H1 (cell line): ENCODE data around the gene DLG1. TPM values are rescaled to one million over a fixed set of nuclear protein-coding genes. Genes with fewer than 3 reads are reported as not detected.
A peak's percentile ranks its signal among the peaks of the same experiment; 100 is the strongest.

Experiments used
- CTCF ChIA-PET: fragments of 300-600 bp; sonication (Branson Sonifier 250); formaldehyde crosslinking; loops from one replicate; lab custom pipeline; 2021; ENCODE audit not compliant: partially characterized antibody; lab: Charles Lee
- POLR2A ChIA-PET: fragments of 300-600 bp; sonication (Branson Sonifier 250); formaldehyde crosslinking; loops from one replicate; lab custom pipeline; 2021; ENCODE audit warnings: inconsistent platforms; ENCODE audit not compliant: partially characterized antibody; lab: Charles Lee
- DNase-seq, 2 experiments: peaks; one replicate each; pipeline versions ENCODE4 v3.0.0 to v3.0.0-alpha.2; 2010 to 2022; ENCODE audit warnings: low spot score in 2 of 2, low read depth in 1 of 2, mixed read lengths in 1 of 2
- FAIRE-seq: peaks from 2 replicates; lab custom pipeline; 2011; peaks lifted over from hg19 to GRCh38; lab: Jason Lieb, UNC
- H2AFZ ChIP-seq: 2 replicates; pipeline ENCODE4 v1.8.1; 2012; ENCODE audit warnings: low read length, inconsistent platforms
- H2AK5ac ChIP-seq: 2 replicates; pipeline ENCODE4 v1.6.1; 2013; ENCODE audit warnings: low read depth, low read length
- H2BK120ac ChIP-seq: replicated peaks from 2 replicates; pipeline ENCODE3; 2013; ENCODE audit warnings: low read depth, low read length, inconsistent platforms
- H2BK12ac ChIP-seq: 2 replicates; pipeline ENCODE4 v1.6.1; 2013; ENCODE audit warnings: low read depth, low read length
- H2BK15ac ChIP-seq: 2 replicates; pipeline ENCODE4 v1.6.1; 2013; ENCODE audit warnings: low read length
- H2BK20ac ChIP-seq: 2 replicates; pipeline ENCODE4 v1.6.1; 2013; ENCODE audit warnings: low read length
- H2BK5ac ChIP-seq: 2 replicates; pipeline ENCODE4 v1.6.1; 2013; ENCODE audit warnings: low read depth, low read length
- H3K14ac ChIP-seq: 2 replicates; pipeline ENCODE4 v1.6.1; 2013; ENCODE audit warnings: inconsistent platforms; ENCODE audit not compliant: insufficient read length
- H3K18ac ChIP-seq: 2 replicates; pipeline ENCODE4 v1.6.1; 2013; ENCODE audit warnings: low read length; ENCODE audit errors: extremely low read depth
- H3K23ac ChIP-seq: 2 replicates; pipeline ENCODE4 v1.6.1; 2013; ENCODE audit warnings: inconsistent platforms; ENCODE audit not compliant: insufficient read length
- H3K23me2 ChIP-seq: 2 replicates; pipeline ENCODE4 v1.6.1; 2013; ENCODE audit warnings: low read depth, low read length
- H3K27ac ChIP-seq: 2 replicates; pipeline ENCODE4 v1.6.1; 2011; ENCODE audit warnings: low read depth, low read length, inconsistent platforms
- H3K27me3 ChIP-seq, 4 experiments: replicated peaks in 1 of 4; 1 replicate in 1 of 4; 2 replicates in 3 of 4; pipeline versions ENCODE4 v1.6.1 to v1.8.1; 2011 to 2013; ENCODE audit warnings: low read length in 3 of 4, mild to moderate bottlenecking in 3 of 4, inconsistent platforms in 2 of 4, mixed read lengths in 2 of 4, moderate library complexity in 1 of 4; ENCODE audit not compliant: control insufficient read depth in 3 of 4, insufficient read depth in 3 of 4; ENCODE audit errors: extremely low read depth in 1 of 4
- H3K36me3 ChIP-seq, 4 experiments: 2 replicates each; pipeline versions ENCODE4 v1.6.1 to v1.8.1; 2011 to 2013; ENCODE audit warnings: mild to moderate bottlenecking in 4 of 4, low read length in 3 of 4, moderate library complexity in 2 of 4, control low read depth in 1 of 4, inconsistent platforms in 1 of 4; ENCODE audit not compliant: insufficient read depth in 4 of 4, control insufficient read depth in 2 of 4
- H3K4ac ChIP-seq: replicated peaks from 2 replicates; pipeline ENCODE3; 2013; ENCODE audit warnings: low read length, low read depth, mixed read lengths, inconsistent platforms; ENCODE audit not compliant: insufficient read length
- H3K4me1 ChIP-seq, 4 experiments: replicated peaks in 1 of 4; 1 replicate in 1 of 4; 2 replicates in 3 of 4; pipeline versions ENCODE4 v1.6.1 to v1.8.1; 2011 to 2013; ENCODE audit warnings: low read length in 3 of 4, inconsistent platforms in 2 of 4, mixed read lengths in 1 of 4; ENCODE audit not compliant: insufficient read depth in 4 of 4, control insufficient read depth in 3 of 4
- H3K4me2 ChIP-seq, 2 experiments: 2 replicates each; pipeline versions ENCODE4 v1.6.1 to v1.8.1; 2011 to 2013; ENCODE audit warnings: low read depth in 2 of 2, low read length in 2 of 2, control low read depth in 1 of 2, inconsistent platforms in 1 of 2, mild to moderate bottlenecking in 1 of 2; ENCODE audit not compliant: insufficient read depth in 1 of 2
- H3K4me3 ChIP-seq, 4 experiments: fragments of 200-600, 300-600 bp in 1 of 4; sonication (generic), shearing (Covaris generic), sonication (Bioruptor Twin) in 1 of 4; 2 replicates each; pipeline versions ENCODE4 v1.5.1 to v1.8.1; 2011 to 2016; ENCODE audit warnings: low read length in 4 of 4, low read depth in 3 of 4, control low read depth in 2 of 4, inconsistent platforms in 2 of 4, mild to moderate bottlenecking in 2 of 4, mixed read lengths in 1 of 4, moderate library complexity in 1 of 4; ENCODE audit not compliant: insufficient read depth in 2 of 4; ENCODE audit errors: extremely low read depth in 1 of 4
- H3K56ac ChIP-seq: replicated peaks from 2 replicates; pipeline ENCODE3; 2013; ENCODE audit warnings: low read depth, mild to moderate bottlenecking, mixed read lengths, low read length, inconsistent platforms; ENCODE audit not compliant: insufficient read length
- H3K79me1 ChIP-seq: 2 replicates; pipeline ENCODE4 v1.6.1; 2013; ENCODE audit warnings: low read depth, low read length, control low read depth
- H3K79me2 ChIP-seq, 2 experiments: 2 replicates each; pipeline versions ENCODE4 v1.6.1 to v1.8.1; 2012 to 2013; ENCODE audit warnings: low read length in 2 of 2, mild to moderate bottlenecking in 2 of 2, inconsistent platforms in 1 of 2; ENCODE audit not compliant: insufficient read depth in 2 of 2, control insufficient read depth in 1 of 2
- H3K9ac ChIP-seq, 4 experiments: replicated peaks in 1 of 4; 1 replicate in 1 of 4; 2 replicates in 3 of 4; pipeline versions ENCODE4 v1.6.1 to v1.8.1; 2011 to 2013; ENCODE audit warnings: low read depth in 3 of 4, low read length in 3 of 4, control low read depth in 2 of 4, mild to moderate bottlenecking in 2 of 4, moderate library complexity in 2 of 4, inconsistent platforms in 1 of 4; ENCODE audit errors: extremely low read depth in 1 of 4
- H3K9me3 ChIP-seq, 2 experiments: 2 replicates each; pipeline versions ENCODE4 v1.6.1 to v1.8.1; 2012 to 2013; ENCODE audit warnings: mild to moderate bottlenecking in 2 of 2, moderate library complexity in 2 of 2, control low read depth in 1 of 2, inconsistent platforms in 1 of 2, low read depth in 1 of 2, low read length in 1 of 2, mixed read lengths in 1 of 2; ENCODE audit not compliant: insufficient read depth in 2 of 2
- H4K20me1 ChIP-seq, 2 experiments: replicated peaks in 1 of 2; 2 replicates each; pipeline versions ENCODE3 to v1.8.1; 2011 to 2013; ENCODE audit warnings: inconsistent platforms in 2 of 2, low read length in 2 of 2, mild to moderate bottlenecking in 1 of 2; ENCODE audit not compliant: insufficient read depth in 2 of 2, control insufficient read depth in 1 of 2
- H4K5ac ChIP-seq: 2 replicates; pipeline ENCODE4 v1.6.1; 2013; ENCODE audit warnings: low read length, low read depth, mixed read lengths, inconsistent platforms; ENCODE audit not compliant: insufficient read length
- H4K8ac ChIP-seq: 2 replicates; pipeline ENCODE4 v1.8.0; 2013; ENCODE audit warnings: mild to moderate bottlenecking, moderate library complexity, low read length, inconsistent platforms; ENCODE audit not compliant: insufficient read depth; ENCODE audit errors: extremely low read depth
- H4K91ac ChIP-seq: replicated peaks from 2 replicates; pipeline ENCODE3; 2013; ENCODE audit warnings: low read length, mixed read lengths, inconsistent platforms; ENCODE audit not compliant: insufficient read length
- CHD2 ChIP-seq: IDR thresholded peaks from 2 replicates; pipeline ENCODE4 v1.6.1; 2012; ENCODE audit warnings: low read length, improper control_type of control experiment
- CTCF ChIP-seq, 3 experiments: IDR thresholded peaks; 1 replicate in 2 of 3; 2 replicates in 1 of 3; pipeline versions ENCODE4 v1.5.1 to v1.6.1; 2011; ENCODE audit warnings: low read length in 3 of 3, mild to moderate bottlenecking in 3 of 3, inconsistent platforms in 2 of 3, low read depth in 1 of 3, moderate library complexity in 1 of 3; ENCODE audit not compliant: insufficient read depth in 1 of 3; ENCODE audit errors: control extremely low read depth in 1 of 3
- EZH2 ChIP-seq: fragments of 200-600 bp; sonication (generic); IDR thresholded peaks from 2 replicates; pipeline ENCODE4 v1.7.1; 2012; ENCODE audit warnings: low read depth, mild to moderate bottlenecking, moderate library complexity, low read length, inconsistent platforms; ENCODE audit not compliant: severe bottlenecking
- GABPA ChIP-seq: IDR thresholded peaks from 2 replicates; pipeline ENCODE4 v1.6.1; 2011; ENCODE audit warnings: mild to moderate bottlenecking, low read length, moderate library complexity, borderline replicate concordance; ENCODE audit not compliant: insufficient read depth
- RNF2 ChIP-seq: fragments of 200-900, 300-1000 bp; sonication (generic); IDR thresholded peaks from 2 replicates; pipeline ENCODE4 v1.7.1; 2016; ENCODE audit warnings: borderline replicate concordance, low read depth, mild to moderate bottlenecking, antibody characterized with exemption, low read length; ENCODE audit not compliant: poor library complexity, severe bottlenecking; ENCODE audit errors: missing control alignments
- TAF7 ChIP-seq: optimal IDR thresholded peaks from 2 replicates; pipeline ENCODE3; 2011; ENCODE audit warnings: low read depth, mild to moderate bottlenecking, inconsistent platforms, low read length, moderate library complexity, borderline replicate concordance
- WGBS, 2 experiments: shearing (Covaris generic) in 1 of 2; methylation state at CpG; one replicate each; pipeline versions ENCODE4 v1.1.6 to v1.1.7; 2013 to 2015; ENCODE audit warnings: low lambda C conversion rate in 2 of 2, mixed read lengths in 2 of 2, inconsistent platforms in 1 of 2, low coverage in 1 of 2, missing lambda C conversion rate in 1 of 2; ENCODE audit not compliant: insufficient replicate concordance in 2 of 2, insufficient coverage in 1 of 2, insufficient read length in 1 of 2; ENCODE audit errors: extremely low coverage in 1 of 2, missing lambda C conversion rate in 1 of 2; 5-methylcytosine and 5-hydroxymethylcytosine counted together
- polyA plus RNA-seq, 7 experiments: library from polyadenylated mRNA; depleted of rRNA in 3 of 7; stranded (reverse) in 5 of 7; unstranded in 2 of 7; fragments of >200 nt in 5 of 7; fragments of 200-250 nt in 2 of 7; gene quantifications; 1 replicate in 5 of 7; 2 replicates in 1 of 7; 4 replicates in 1 of 7; pipeline versions ENCODE4 v1.2.1 to v1.2.3, GENCODE V29; 2011 to 2013; ENCODE audit warnings: missing spikeins in 2 of 7, mixed read lengths in 2 of 7
- total RNA-seq: library from RNA; stranded (reverse); fragmentation: NEBNext Ultra II Directional; extraction: Animal tissue kit (Norgen Biotek cat#: 25700); gene quantifications from 2 replicates; pipeline ENCODE4 v1.2.1, GENCODE V29; 2021

Gene DLG1
- total and polyA plus RNA-seq, 2 of the 8 experiments (the other 6 are each of a cell fraction or from before 2014, with no cell fraction given): 13.4 to 78.8 TPM

DNA sequence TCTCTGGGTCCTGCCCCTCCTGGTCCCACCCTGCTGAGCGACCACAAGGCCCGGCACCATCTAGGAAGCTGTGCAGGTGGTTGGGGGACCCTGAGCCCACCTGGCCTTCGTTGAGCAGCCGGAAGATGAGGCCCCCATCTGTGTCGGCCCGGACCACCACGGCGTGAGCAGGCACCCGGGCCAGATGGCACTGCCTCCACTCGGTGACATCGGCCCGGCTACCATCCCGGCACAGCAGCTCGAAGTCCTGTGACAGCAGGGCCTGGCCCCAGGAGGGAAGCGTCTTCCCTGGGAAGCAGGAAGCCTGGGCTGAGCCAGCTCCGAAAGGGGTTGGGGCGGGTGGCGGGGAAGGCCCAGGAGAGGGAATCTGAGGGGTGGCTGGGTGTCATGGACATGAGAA, 281.4 kb downstream of the DLG1 start:
- TF ChIP-seq CHD2: no peak
- no peak for TF ChIP-seq CTCF (IDR thresholded peaks at IDR 0.05; ENCODE audit: control extremely low read depth in 1 of 3, insufficient read depth in 1 of 3, low read depth in 1 of 3, low read length in 3 of 3)
- no peak for TF ChIP-seq TAF7
- no peak for TF ChIP-seq GABPA
- no peak for TF ChIP-seq RNF2
- TF ChIP-seq EZH2: no peak
- TF ChIP-seq, all 59 proteins: peak for 0
- H3K36me3 ChIP-seq: no peaks in the 10 kb centered on the region
- POLR2A ChIA-PET: interaction anchor here (0.9 kb wide), 1 partner anchor 18 kb away, joined by 4 read pairs; no protein-coding TSS in a partner anchor
- no peaks in the 10 kb centered on the region for H3K27me3 ChIP-seq
- no peak overlapping the region for H3K18ac ChIP-seq
- H3K9me3 ChIP-seq: no peaks in the 10 kb centered on the region
- H3K14ac ChIP-seq: no peak overlapping the region
- H2BK12ac ChIP-seq: no peak overlapping the region
- peaks cover 0 to 9% (median 5%) of the 10 kb centered on the region in 4 experiments; a peak in 5 of 7 replicates for H3K4me1 ChIP-seq
- CTCF ChIA-PET: interaction anchor here (0.6 to 19.7 kb wide), 8 partner anchors 7 to 547 kb away, joined by 3 to 245 read pairs (median 3); partner anchors contain the start of gene MELTF
- no peaks in the 10 kb centered on the region for H4K20me1 ChIP-seq
- no peaks in the 10 kb centered on the region for H3K23me2 ChIP-seq
- no peak overlapping the region for H4K5ac ChIP-seq
- no peak overlapping the region for H4K91ac ChIP-seq
- H2BK20ac ChIP-seq: no peak overlapping the region
- H3K4ac ChIP-seq: no peak overlapping the region
- no peak overlapping the region for H2BK5ac ChIP-seq
- H3K9ac ChIP-seq: no peak overlapping the region
- H3K23ac ChIP-seq: no peak overlapping the region
- H4K8ac ChIP-seq: peak overlapping the region; percentile 5; the same call in 1 of the 2 replicates
- H3K79me2 ChIP-seq: no peaks in the 10 kb centered on the region
- H2BK15ac ChIP-seq: no peak overlapping the region
- DNase-seq: no peak
- FAIRE-seq: no peak
- no peaks in the 10 kb centered on the region for H3K79me1 ChIP-seq
- no peak overlapping the region for H3K4me2 ChIP-seq
- no peak overlapping the region for H3K56ac ChIP-seq
- 87% methylated on average over 18 of the region's 18 CpGs; no CpG with 5 or more reads in 1 of the 2 experiments for WGBS, 2 experiments
- no peak overlapping the region for H2AK5ac ChIP-seq
- no peak overlapping the region for H3K4me3 ChIP-seq
- no peak overlapping the region for H2BK120ac ChIP-seq
- H3K27ac ChIP-seq: no peak overlapping the region
- no peak overlapping the region for H2AFZ ChIP-seq
